ENCODE results near the gene CACNA1D. TPM values are rescaled to one million over a fixed set of nuclear protein-coding genes. Genes with fewer than 3 reads are reported as not detected.
A peak's percentile ranks its signal among the peaks of the same experiment; 100 is the strongest.

Gene CACNA1D
- polyA plus RNA-seq, 4 donors, result 5.7 to 14.3 (median 12.2) TPM

GRCh38 chr3:53705024-53705745 lies 210.8 kb downstream of the CACNA1D start:
- DNase-seq (ENCODE audit: low read depth in 4 of 4, low spot score in 3 of 4), result no peak

GRCh38 chr3:53705774-53706173 lies 211.4 kb downstream of the CACNA1D start:
- no peak for DNase-seq (ENCODE audit: low read depth in 4 of 4, low spot score in 3 of 4)

GRCh38 chr3:53707222-53707621 lies 212.8 kb downstream of the CACNA1D start:
- no peak for DNase-seq (ENCODE audit: low read depth in 4 of 4, low spot score in 3 of 4)

- no peak for DNase-seq (ENCODE audit: low read depth in 4 of 4, low spot score in 3 of 4)
These were observed 213.7 kb downstream of the CACNA1D start for GRCh38 chr3:53708001-53708621.

- DNase-seq (ENCODE audit: low read depth in 4 of 4, low spot score in 3 of 4), result no peak
These were observed 214.8 kb downstream of the CACNA1D start for GRCh38 chr3:53709256-53709655.

- peak in 2 of 4 donors; percentile 40 to 51 for DNase-seq (ENCODE audit: low read depth in 4 of 4, low spot score in 3 of 4)
These were observed 215.7 kb downstream of the CACNA1D start for GRCh38 chr3:53709860-53710674.

GRCh38 chr3:53711387-53711786 lies 217.0 kb downstream of the CACNA1D start:
- DNase-seq (ENCODE audit: low read depth in 4 of 4, low spot score in 3 of 4), result no peak

- no peak for DNase-seq (ENCODE audit: low read depth in 4 of 4, low spot score in 3 of 4)
These were observed 218.5 kb downstream of the CACNA1D start for GRCh38 chr3:53712817-53713388.

- no peak for DNase-seq (ENCODE audit: low read depth in 4 of 4, low spot score in 3 of 4)
These were observed 219.2 kb downstream of the CACNA1D start for GRCh38 chr3:53713626-53714025.

GRCh38 chr3:53715815-53716483 lies 221.5 kb downstream of the CACNA1D start:
- DNase-seq (ENCODE audit: low read depth in 4 of 4, low spot score in 3 of 4), result no peak

- no peak for DNase-seq (ENCODE audit: low read depth in 4 of 4, low spot score in 3 of 4)
These were observed 222.6 kb downstream of the CACNA1D start for GRCh38 chr3:53716998-53717397.

GRCh38 chr3:53718462-53718861 lies 224.1 kb downstream of the CACNA1D start:
- DNase-seq (ENCODE audit: low read depth in 4 of 4, low spot score in 3 of 4), result no peak

GRCh38 chr3:53719796-53720195 lies 225.4 kb downstream of the CACNA1D start:
- no peak for DNase-seq (ENCODE audit: low read depth in 4 of 4, low spot score in 3 of 4)

GRCh38 chr3:53721187-53722119 lies 227.0 kb downstream of the CACNA1D start:
- DNase-seq (ENCODE audit: low read depth in 4 of 4, low spot score in 3 of 4), result no peak

- DNase-seq (ENCODE audit: low read depth in 4 of 4, low spot score in 3 of 4), result no peak
These were observed 230.2 kb downstream of the CACNA1D start for GRCh38 chr3:53724566-53724965.

- DNase-seq (ENCODE audit: low read depth in 4 of 4, low spot score in 3 of 4), result no peak
These were observed 231.1 kb downstream of the CACNA1D start for GRCh38 chr3:53725387-53725995.

GRCh38 chr3:53726643-53727042 lies 232.2 kb downstream of the CACNA1D start:
- DNase-seq (ENCODE audit: low read depth in 4 of 4, low spot score in 3 of 4), result no peak

GRCh38 chr3:53728606-53729005 lies 234.2 kb downstream of the CACNA1D start:
- no peak for DNase-seq (ENCODE audit: low read depth in 4 of 4, low spot score in 3 of 4)

- no peak for DNase-seq (ENCODE audit: low read depth in 4 of 4, low spot score in 3 of 4)
These were observed 234.7 kb downstream of the CACNA1D start for GRCh38 chr3:53729159-53729558.

Measured in left renal pelvis (tissue), 4 donors.